GM12872 (cell line): Measurements from ENCODE around the gene HOXC12.

Experiments
- TF ChIP-seq, protein P1 (sequence below): IDR thresholded peaks from 3 replicates; pipeline ENCODE4 v1.5.1; 2011; ENCODE audit warnings: low read depth, mild to moderate bottlenecking, low read length, moderate library complexity; ENCODE audit not compliant: insufficient read depth

HOXC12 gene

DNA sequence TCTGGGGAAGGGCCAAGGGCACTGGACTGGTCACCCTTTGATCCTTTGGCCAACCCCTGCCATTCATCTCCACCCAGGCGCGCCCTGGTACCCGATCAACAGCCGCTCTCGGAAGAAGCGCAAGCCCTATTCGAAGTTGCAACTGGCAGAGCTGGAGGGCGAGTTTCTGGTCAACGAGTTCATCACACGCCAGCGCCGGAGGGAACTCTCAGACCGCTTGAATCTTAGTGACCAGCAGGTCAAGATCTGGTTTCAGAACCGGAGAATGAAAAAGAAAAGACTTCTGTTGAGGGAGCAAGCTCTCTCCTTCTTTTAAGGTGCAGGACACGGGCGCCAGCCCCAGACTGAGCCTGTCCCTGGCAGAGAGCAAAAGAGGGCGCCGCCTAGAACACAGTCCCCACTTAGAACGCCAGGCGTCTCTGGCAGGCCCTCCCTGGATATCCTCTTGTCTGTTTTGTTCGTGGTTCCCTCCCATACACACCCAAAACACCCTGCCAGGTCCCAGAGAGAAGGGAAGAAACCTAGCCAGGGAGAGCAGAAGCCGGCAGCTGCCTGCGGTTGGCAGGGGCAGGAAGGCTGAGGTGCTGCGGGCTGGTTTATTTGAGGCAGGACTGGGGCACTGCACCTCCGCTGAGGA is 1.7 kb downstream of the HOXC12 start:
- TF ChIP-seq, protein P1, sequence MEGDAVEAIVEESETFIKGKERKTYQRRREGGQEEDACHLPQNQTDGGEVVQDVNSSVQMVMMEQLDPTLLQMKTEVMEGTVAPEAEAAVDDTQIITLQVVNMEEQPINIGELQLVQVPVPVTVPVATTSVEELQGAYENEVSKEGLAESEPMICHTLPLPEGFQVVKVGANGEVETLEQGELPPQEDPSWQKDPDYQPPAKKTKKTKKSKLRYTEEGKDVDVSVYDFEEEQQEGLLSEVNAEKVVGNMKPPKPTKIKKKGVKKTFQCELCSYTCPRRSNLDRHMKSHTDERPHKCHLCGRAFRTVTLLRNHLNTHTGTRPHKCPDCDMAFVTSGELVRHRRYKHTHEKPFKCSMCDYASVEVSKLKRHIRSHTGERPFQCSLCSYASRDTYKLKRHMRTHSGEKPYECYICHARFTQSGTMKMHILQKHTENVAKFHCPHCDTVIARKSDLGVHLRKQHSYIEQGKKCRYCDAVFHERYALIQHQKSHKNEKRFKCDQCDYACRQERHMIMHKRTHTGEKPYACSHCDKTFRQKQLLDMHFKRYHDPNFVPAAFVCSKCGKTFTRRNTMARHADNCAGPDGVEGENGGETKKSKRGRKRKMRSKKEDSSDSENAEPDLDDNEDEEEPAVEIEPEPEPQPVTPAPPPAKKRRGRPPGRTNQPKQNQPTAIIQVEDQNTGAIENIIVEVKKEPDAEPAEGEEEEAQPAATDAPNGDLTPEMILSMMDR, result no peak

DNA sequence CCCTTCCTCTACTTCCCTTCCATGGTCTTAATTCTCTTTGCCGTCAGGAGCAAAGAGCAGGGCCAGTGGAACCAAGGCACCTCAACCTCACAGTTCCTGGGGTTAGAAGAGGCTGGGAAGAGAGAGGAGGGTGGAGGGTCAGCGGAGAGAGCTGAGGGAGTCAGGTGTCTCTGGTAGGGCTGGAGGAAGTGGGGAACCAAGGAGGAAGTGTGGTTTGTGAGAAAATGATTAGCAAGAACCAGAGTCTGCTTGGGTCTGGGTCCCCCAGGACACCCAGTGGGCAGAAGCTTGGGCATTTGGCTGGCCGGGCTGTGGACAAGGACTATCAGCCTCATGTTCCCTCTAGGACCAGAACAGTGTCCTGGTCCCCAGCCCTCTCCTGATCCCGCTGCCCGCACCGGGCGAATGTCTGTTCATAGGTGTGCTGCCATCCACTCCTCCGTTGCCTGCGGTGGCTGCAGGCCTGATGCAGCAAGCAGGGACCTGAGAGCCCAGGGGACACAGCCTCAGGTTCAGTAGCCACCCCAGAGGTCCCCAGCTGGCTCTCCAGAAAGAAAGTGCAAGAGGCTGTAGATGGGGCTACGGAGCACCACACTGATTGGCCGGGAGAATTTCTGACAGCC is 2.3 kb downstream of the HOXC12 start:
- TF ChIP-seq, protein P1, result no peak

DNA sequence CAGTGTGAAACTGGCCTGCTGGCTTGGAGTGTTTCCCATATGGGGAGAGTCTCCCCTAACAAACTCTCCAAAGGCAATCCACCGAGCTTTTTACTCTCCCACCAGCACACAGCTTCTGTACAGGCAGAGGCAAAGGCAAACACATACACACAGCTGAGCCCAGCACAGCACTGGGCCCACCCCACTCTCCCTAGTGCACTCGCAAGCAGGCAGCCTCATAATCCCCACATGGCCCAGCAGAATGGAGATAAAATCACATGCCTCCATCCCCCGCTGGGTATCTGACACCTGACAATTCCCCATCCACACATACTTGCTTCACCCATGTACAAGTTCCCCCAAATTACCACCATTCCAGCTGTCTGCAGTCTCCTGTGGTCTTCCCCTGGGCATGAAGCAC is 3.4 kb downstream of the HOXC12 start:
- TF ChIP-seq, protein P1, result no peak

DNA sequence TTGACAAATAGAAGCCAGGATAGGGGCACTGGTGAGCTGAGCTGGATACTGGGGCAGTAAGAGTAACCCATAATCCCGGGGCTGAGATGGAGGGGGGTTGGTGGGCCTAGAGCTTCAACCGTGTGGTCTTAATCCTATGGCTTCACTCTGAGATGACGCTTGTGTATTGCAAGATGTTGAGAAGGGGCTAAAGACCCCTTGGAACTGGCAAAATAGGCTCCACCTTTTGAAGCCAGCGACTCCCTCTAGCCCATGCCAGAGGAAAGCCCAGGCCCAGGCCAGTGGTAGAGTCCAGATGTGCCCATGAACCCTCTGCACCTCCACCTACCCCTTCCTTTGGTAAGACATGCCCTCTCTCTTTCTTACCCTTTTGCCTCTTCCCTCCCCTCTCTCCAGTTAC is 4.6 kb downstream of the HOXC12 start:
- TF ChIP-seq, protein P1, result no peak

DNA sequence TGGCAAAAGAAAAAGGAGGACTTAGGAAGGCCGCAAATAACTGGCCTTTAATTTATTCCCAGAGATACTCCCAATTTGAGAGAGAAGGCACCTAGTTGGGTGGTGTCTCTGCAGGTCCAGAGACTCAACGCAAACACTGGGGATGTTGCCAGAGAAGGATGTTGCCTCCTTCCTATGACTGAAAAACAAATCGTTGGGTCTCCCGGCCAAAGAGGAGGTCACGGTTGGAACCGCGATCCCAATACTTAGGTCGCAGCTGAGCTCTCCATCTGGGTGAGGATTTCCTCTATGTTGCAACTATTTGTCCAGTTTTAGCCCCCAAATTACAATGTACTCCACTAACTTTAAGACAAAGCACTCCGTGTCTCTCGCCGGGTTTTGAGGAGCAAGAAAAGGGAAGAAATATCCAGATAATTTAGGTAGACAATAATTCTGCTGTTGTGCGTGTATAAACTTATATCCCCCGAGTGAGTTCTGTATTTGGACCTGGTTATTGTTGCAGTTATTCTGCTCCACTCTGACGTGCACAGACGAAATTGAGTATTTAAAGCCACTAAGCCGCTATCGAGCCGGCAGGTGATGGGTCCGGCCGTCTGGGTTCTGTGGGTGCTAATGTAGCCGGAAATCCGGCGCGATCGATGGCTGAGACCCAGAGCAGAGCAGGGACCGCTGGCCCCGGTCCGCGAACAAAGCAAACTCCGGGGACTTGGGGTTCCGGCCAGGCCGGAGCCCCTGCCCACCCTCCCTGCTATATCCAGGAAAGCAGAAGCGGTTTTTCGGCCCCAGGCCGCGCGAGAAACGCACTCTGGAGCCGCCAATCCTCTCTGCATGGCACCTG is 5.7 kb downstream of the HOXC12 start:
- TF ChIP-seq, protein P1, result no peak

DNA sequence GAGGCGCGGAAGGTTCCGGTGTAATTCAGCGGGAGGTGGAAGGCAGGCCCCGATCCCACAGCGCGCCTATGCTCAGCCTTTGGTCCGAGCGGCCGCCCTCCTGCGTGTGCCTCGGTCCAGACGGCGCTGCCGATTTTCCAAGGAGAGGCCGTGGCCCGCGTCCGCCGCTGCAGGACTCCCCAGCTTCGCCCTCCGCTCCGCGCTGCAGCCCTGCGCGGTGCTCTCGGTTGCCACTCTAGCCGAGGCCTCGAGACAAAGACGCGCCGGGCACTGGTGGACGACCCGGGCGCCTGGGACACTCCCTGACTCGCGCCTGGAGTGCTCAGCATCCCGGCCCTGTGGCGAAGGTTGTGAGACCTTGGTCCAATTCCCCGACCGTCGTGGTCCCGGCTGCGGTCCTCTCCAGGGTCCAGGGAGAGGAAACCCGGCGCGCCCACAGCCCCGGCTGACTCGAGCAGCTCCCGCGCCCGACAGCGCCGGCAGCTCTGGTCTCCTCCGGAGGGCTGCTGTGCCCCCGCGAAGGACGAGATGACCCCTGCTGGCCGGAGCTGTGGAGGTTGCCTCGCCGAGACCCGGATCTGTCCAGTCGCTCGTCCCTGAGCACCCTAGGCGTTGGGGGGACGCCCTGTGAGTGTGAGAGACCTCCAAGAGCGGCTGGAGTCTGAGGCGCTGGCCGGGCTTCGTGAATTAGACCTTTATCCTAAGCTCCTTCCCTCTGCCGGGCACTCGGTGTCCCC is 6.5 kb downstream of the HOXC12 start:
- TF ChIP-seq, protein P1, result no peak

DNA sequence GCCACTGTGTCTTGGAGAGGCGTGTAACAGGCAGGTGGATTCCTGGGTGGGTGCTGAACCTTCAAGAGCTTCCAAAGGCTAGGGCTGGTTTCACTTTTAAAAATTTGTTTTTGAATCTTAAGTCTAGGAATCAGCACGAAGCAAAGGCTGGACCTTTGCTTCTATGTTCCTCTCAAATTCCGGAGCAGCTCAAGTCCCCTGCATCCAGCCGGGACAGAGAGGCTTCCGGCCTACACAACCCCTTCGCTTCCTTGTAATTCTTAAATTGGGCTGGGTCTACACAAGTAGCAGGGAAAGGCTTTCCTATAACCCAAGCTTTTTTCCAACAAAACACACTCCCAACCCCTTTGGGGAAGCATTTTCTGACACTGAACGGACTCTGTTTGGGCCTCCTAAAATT is 8.3 kb downstream of the HOXC12 start:
- TF ChIP-seq, protein P1, result no peak
